HG03575 (cell line): ENCODE measurements around the gene KLF5.

ENCODE experiments used
- ATAC-seq: cut with Tn5 transposase; IDR thresholded peaks from one replicate; pipeline ENCODE4 v1.9.1; 2021; ENCODE audit not compliant: unreplicated experiment, insufficient number of reproducible peaks, low FRiP score; ENCODE audit errors: extremely low read depth

Gene KLF5

GRCh38 chr13:73058064-73058313, 816 bp upstream of the KLF5 start:
- no peak for ATAC-seq

- no peak for ATAC-seq
These were observed 421 bp upstream of the KLF5 start for GRCh38 chr13:73058432-73058735.

- peak; percentile 21 for ATAC-seq
These were observed 850 bp downstream of the KLF5 start for GRCh38 chr13:73059460-73060250.

GRCh38 chr13:73060251-73061160, 1.7 kb downstream of the KLF5 start:
- ATAC-seq, result no peak

- ATAC-seq, result no peak
These were observed 2.7 kb downstream of the KLF5 start for GRCh38 chr13:73061473-73061872.

GRCh38 chr13:73061876-73062275, 3.1 kb downstream of the KLF5 start:
- no peak for ATAC-seq

- ATAC-seq, result no peak
These were observed 3.7 kb downstream of the KLF5 start for GRCh38 chr13:73062468-73062867.

- ATAC-seq, result no peak
These were observed 4.4 kb downstream of the KLF5 start for GRCh38 chr13:73063166-73063565.

GRCh38 chr13:73065036-73065435, 6.2 kb downstream of the KLF5 start:
- ATAC-seq, result no peak

GRCh38 chr13:73065665-73066340, 7.0 kb downstream of the KLF5 start:
- no peak for ATAC-seq

- no peak for ATAC-seq
These were observed 10.5 kb downstream of the KLF5 start for GRCh38 chr13:73069206-73069805.

- no peak for ATAC-seq
These were observed 11.8 kb downstream of the KLF5 start for GRCh38 chr13:73070451-73071098.

- no peak for ATAC-seq
These were observed 13.6 kb downstream of the KLF5 start for GRCh38 chr13:73072239-73072900.

GRCh38 chr13:73073050-73073449, 14.2 kb downstream of the KLF5 start:
- no peak for ATAC-seq

- ATAC-seq, result no peak
These were observed 15.2 kb downstream of the KLF5 start for GRCh38 chr13:73074014-73074413.

GRCh38 chr13:73074926-73075325, 16.1 kb downstream of the KLF5 start:
- no peak for ATAC-seq

- ATAC-seq, result no peak
These were observed 16.7 kb downstream of the KLF5 start for GRCh38 chr13:73075546-73075945.

GRCh38 chr13:73075954-73076353, 17.1 kb downstream of the KLF5 start:
- no peak for ATAC-seq

GRCh38 chr13:73077865-73078264, 19.1 kb downstream of the KLF5 start:
- ATAC-seq, result no peak
